ENCODE data around the gene BTAF1. TPM values are rescaled to one million over a fixed set of nuclear protein-coding genes. Genes with fewer than 3 reads are reported as not detected.

The BTAF1 gene
- total RNA-seq, 1 donor from 2014 or later = 27.2 TPM

DNA sequence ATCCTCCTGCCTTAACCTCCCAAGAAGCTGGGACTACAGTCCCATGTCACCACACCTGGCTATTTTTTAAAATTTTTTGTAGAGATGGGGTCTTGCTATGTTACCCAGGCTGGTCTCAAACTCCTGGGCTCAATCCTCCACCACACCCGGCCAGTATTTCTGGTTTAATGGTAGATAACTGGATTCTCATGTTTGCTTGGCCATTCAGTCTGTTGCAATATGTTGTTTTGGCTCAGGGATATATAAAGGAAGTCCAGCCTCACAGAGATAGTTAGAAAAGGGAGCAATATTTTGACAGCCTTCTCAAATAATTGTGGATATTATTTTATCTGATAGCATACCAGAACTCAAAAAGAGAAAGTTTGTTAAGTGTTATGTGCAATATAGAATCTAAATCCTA lies 82.4 kb downstream of the BTAF1 start:
- H3K4me3 ChIP-seq (ENCODE audit: low read depth, low read length) = no peak overlapping the region
- no peaks in the 10 kb centered on the region for H3K27me3 ChIP-seq (ENCODE audit: control insufficient read depth, insufficient read depth, low read length)
- TF ChIP-seq, protein P1, sequence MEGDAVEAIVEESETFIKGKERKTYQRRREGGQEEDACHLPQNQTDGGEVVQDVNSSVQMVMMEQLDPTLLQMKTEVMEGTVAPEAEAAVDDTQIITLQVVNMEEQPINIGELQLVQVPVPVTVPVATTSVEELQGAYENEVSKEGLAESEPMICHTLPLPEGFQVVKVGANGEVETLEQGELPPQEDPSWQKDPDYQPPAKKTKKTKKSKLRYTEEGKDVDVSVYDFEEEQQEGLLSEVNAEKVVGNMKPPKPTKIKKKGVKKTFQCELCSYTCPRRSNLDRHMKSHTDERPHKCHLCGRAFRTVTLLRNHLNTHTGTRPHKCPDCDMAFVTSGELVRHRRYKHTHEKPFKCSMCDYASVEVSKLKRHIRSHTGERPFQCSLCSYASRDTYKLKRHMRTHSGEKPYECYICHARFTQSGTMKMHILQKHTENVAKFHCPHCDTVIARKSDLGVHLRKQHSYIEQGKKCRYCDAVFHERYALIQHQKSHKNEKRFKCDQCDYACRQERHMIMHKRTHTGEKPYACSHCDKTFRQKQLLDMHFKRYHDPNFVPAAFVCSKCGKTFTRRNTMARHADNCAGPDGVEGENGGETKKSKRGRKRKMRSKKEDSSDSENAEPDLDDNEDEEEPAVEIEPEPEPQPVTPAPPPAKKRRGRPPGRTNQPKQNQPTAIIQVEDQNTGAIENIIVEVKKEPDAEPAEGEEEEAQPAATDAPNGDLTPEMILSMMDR (IDR thresholded peaks at IDR 0.05; ENCODE audit: insufficient read depth, low read length, poor library complexity, severe bottlenecking) = no peak
- DNase-seq (ENCODE audit: low read depth) = no peak
- no peaks in the 10 kb centered on the region for H3K36me3 ChIP-seq (ENCODE audit: control insufficient read depth, insufficient read depth, low read length)

DNA sequence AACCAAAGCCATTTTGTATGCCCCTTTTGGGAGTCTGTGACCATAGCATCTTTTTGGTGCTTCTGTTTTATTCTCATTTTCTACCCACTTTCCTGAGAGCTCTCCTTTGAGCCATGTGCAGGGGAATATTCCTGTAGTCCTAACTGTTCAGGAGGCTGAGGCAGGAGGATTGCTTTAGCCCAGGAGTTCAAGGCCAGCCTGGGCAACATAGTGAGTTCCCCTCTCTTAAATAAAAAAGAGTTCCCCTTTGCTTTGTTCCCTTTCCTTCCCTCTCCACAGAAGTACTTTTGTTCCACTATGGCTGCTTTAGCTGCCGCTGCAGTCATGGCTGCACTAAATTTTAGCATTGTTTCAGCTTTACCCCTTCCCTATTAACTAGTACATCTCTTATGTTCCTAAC lies 85.9 kb downstream of the BTAF1 start:
- Histone ChIP-seq H3K36me3 (ENCODE audit: control insufficient read depth, insufficient read depth, low read length) (no peaks in the 10 kb centered on the region), H3K4me3 (ENCODE audit: low read depth, low read length) (no peak overlapping the region), H3K27me3 (ENCODE audit: control insufficient read depth, insufficient read depth, low read length) (no peaks in the 10 kb centered on the region)
- DNase-seq (ENCODE audit: low read depth) = no peak
- TF ChIP-seq, protein P1 (IDR thresholded peaks at IDR 0.05; ENCODE audit: insufficient read depth, low read length, poor library complexity, severe bottlenecking) = no peak

DNA sequence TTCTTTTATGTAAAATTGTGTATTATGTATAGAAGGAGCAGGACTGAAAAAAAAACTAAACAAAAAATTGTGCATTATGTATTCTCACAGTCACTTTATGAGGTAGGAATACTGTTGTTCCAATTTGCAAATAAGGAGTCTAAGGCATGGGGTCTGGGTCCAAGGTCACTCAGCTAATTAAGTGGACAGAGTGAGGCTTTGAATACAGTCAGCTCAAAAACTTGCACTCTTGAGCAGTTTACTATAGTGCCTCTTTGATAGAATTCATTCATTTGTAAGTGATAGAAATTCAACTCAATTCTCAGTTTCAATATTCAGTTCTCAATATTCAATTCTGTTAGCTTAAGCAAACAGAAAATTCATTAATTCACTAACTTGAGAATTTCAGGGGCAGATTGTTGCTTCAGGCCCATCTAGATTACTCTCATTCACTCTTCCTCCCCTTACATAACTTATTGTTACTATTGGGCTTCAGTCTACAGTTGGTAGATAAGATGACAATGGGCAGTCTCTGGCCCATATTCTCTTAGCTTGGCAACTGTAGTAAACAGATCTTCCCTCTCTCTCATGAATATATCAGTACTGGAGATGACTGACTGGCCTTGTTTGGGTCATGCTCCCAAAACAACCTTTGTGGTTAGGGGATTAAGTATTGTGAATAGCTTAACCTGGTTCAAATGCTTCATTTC lies 86.6 kb downstream of the BTAF1 start:
- TF ChIP-seq, protein P1 (IDR thresholded peaks at IDR 0.05; ENCODE audit: insufficient read depth, low read length, poor library complexity, severe bottlenecking) = no peak
- DNase-seq (ENCODE audit: low read depth) = no peak
- Histone ChIP-seq H3K4me3 (ENCODE audit: low read depth, low read length) (no peak overlapping the region), H3K36me3 (ENCODE audit: control insufficient read depth, insufficient read depth, low read length) (no peaks in the 10 kb centered on the region), H3K27me3 (ENCODE audit: control insufficient read depth, insufficient read depth, low read length) (no peaks in the 10 kb centered on the region)

DNA sequence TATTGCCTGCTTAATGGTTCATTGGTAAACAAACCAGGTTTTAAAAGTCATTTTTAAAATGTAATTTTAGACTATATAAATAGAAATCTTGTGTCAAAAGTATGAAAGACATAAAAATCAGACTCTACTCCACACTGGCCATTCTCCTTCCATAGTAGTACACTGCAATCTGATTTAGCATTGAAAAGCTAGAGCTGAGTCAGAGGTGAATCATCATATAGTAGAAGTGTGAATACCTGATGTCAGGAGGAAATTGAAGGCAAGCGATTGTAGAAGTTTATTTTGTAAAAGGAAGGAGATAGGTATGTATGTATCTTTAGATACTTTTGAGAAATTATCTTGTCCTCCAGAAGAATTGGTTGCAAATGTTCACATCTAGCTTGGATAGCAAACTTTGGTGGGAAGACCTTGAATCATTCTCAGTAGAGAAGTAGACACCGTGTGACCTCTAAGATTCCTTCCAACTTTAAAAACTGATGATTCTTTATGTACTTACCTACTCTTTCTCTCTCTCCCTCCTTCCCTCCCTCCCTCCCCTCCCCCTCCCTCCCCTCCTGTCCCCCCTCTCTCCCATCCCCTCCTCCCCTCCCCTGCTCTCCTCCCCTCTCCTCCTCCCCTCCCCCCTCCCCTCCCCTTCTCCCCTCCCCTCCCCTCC lies 88.1 kb downstream of the BTAF1 start:
- Histone ChIP-seq H3K36me3 (ENCODE audit: control insufficient read depth, insufficient read depth, low read length) (no peaks in the 10 kb centered on the region), H3K27me3 (ENCODE audit: control insufficient read depth, insufficient read depth, low read length) (no peaks in the 10 kb centered on the region), H3K4me3 (ENCODE audit: low read depth, low read length) (no peak overlapping the region)
- peak; percentile 50 for DNase-seq (ENCODE audit: low read depth)
- TF ChIP-seq, protein P1 (IDR thresholded peaks at IDR 0.05; ENCODE audit: insufficient read depth, low read length, poor library complexity, severe bottlenecking) = no peak

DNA sequence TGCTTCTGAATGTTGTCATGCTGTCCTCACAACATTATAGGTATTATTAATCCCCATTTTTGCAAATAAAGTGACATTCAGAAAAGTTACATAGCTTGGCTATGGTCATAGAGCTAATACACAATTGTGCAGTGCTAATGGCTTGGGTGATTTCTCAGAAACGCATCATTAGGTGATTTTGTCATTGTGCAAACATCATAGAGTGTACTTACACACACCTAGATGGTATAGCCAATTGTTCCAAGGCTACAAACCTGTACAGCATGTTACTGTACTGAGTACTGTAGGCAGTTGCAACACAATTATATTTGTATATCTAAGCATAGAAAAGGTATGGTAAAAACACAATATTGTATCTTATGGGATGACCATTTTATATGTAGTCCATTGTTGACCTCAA lies 91.0 kb downstream of the BTAF1 start:
- no peaks in the 10 kb centered on the region for H3K36me3 ChIP-seq (ENCODE audit: control insufficient read depth, insufficient read depth, low read length)
- DNase-seq (ENCODE audit: low read depth) = no peak
- H3K27me3 ChIP-seq (ENCODE audit: control insufficient read depth, insufficient read depth, low read length) = no peaks in the 10 kb centered on the region
- TF ChIP-seq, protein P1 (IDR thresholded peaks at IDR 0.05; ENCODE audit: insufficient read depth, low read length, poor library complexity, severe bottlenecking) = no peak
- H3K4me3 ChIP-seq (ENCODE audit: low read depth, low read length) = no peak overlapping the region

Measured in kidney epithelial cell (primary cell).